OCI-LY7 (cell line): ENCODE results near the gene RAP1A.

ENCODE experiments used
- EZH2phosphoT487 ChIP-seq: fragments of 200-600 bp; sonication (generic); IDR thresholded peaks from 2 replicates; pipeline ENCODE4 v1.6.1; 2018; ENCODE audit warnings: low read depth, borderline replicate concordance, mild to moderate bottlenecking, mixed run types, antibody characterized with exemption, low read length, moderate library complexity, mixed read lengths
- TF ChIP-seq, protein P1 (sequence below): fragments of 200-600 bp; sonication (generic); conservative IDR thresholded peaks from 2 replicates; pipeline ENCODE4 v1.5.1; 2014; ENCODE audit warnings: mild to moderate bottlenecking, antibody characterized with exemption, low read length, moderate library complexity, mixed read lengths

DNA sequence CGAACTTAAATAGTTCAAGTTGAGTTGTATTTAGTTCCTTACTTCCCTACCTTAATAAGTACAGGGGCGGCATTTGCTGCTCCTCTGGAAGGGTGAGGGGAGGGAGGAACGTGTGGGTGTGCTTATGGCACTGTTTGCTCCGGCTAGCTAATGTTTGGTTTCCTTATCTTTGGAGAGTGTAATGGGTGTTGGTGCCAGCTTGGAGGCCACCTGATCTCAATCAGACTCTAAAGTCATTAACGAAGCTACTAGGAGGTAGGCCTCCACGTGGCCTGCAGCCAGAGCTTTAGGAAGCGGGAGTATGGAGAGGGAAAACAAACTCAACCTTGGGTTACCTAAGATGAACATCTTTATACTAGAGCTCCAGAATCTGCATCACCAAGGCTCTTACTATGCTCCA lies 43.0 kb upstream of the RAP1A start:
- TF ChIP-seq, protein P1, sequence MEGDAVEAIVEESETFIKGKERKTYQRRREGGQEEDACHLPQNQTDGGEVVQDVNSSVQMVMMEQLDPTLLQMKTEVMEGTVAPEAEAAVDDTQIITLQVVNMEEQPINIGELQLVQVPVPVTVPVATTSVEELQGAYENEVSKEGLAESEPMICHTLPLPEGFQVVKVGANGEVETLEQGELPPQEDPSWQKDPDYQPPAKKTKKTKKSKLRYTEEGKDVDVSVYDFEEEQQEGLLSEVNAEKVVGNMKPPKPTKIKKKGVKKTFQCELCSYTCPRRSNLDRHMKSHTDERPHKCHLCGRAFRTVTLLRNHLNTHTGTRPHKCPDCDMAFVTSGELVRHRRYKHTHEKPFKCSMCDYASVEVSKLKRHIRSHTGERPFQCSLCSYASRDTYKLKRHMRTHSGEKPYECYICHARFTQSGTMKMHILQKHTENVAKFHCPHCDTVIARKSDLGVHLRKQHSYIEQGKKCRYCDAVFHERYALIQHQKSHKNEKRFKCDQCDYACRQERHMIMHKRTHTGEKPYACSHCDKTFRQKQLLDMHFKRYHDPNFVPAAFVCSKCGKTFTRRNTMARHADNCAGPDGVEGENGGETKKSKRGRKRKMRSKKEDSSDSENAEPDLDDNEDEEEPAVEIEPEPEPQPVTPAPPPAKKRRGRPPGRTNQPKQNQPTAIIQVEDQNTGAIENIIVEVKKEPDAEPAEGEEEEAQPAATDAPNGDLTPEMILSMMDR, result no peak
- no peak for TF ChIP-seq EZH2phosphoT487
